Endothelial cell of umbilical vein (primary cell): ENCODE data around the gene MEF2D.

Experiments
- CTCF ChIP-seq, 2 donors: IDR thresholded peaks; 1 replicate in 1 of 2; 2 replicates in 1 of 2; pipeline ENCODE4 v1.5.1; 2011; ENCODE audit warnings: low read length in 2 of 2, mild to moderate bottlenecking in 2 of 2, moderate library complexity in 2 of 2, control low read depth in 1 of 2, inconsistent platforms in 1 of 2, low read depth in 1 of 2; ENCODE audit not compliant: insufficient read depth in 1 of 2; ENCODE audit errors: extremely low read depth in 1 of 2
- EZH2 ChIP-seq: IDR thresholded peaks from 2 replicates; pipeline ENCODE4 v1.6.1; 2012; ENCODE audit warnings: borderline replicate concordance, low read depth, mild to moderate bottlenecking, moderate library complexity, low read length, inconsistent platforms; ENCODE audit not compliant: severe bottlenecking
- GATA2 ChIP-seq: IDR thresholded peaks from 2 replicates; pipeline ENCODE4 v1.7.0; 2011; ENCODE audit warnings: low read depth, mild to moderate bottlenecking, moderate library complexity, mixed read lengths, low read length; ENCODE audit not compliant: insufficient read length, insufficient read depth
- JUN ChIP-seq: IDR thresholded peaks from 2 replicates; pipeline ENCODE4 v1.6.1; 2011; ENCODE audit warnings: borderline replicate concordance, low read depth; ENCODE audit not compliant: insufficient read length, insufficient read depth
- MAX ChIP-seq: IDR thresholded peaks from 2 replicates; pipeline ENCODE4 v1.6.1; 2011; ENCODE audit not compliant: insufficient read depth, insufficient read length
- POLR2A ChIP-seq: IDR thresholded peaks from 2 replicates; pipeline ENCODE4 v1.6.1; 2012; ENCODE audit warnings: low read depth, mild to moderate bottlenecking, control low read depth, low read length
- POLR2AphosphoS5 ChIP-seq: IDR thresholded peaks from 2 replicates; pipeline ENCODE4 v1.6.1; 2012; ENCODE audit warnings: low read depth, mild to moderate bottlenecking, control low read depth, low read length, moderate library complexity; ENCODE audit not compliant: insufficient read depth

GRCh38 chr1:156463874-156464273, 36.7 kb downstream of the MEF2D start:
- TF ChIP-seq CTCF (IDR thresholded peaks at IDR 0.05; ENCODE audit: extremely low read depth in 1 of 2, insufficient read depth in 1 of 2, low read depth in 1 of 2, low read length in 2 of 2) (no peak), POLR2AphosphoS5 (no peak), EZH2 (no peak), JUN (no peak), MAX (no peak), POLR2A (no peak), GATA2 (no peak)
